Measurements from ENCODE around the gene AP1M2.

- TF ChIP-seq POLR2A (IDR thresholded peaks at IDR 0.05) (no peak), CTCF (IDR thresholded peaks at IDR 0.05) (no peak)
Measured at GRCh38 chr19:10575011-10575716, 11.9 kb downstream of the AP1M2 start.

Measured in esophagus squamous epithelium (tissue), 4 donors.